ENCODE data around the gene LAX1.
"Not testable (repeated sequence)": the region's sequence is repeated elsewhere in the genome, so short reads cannot be mapped to it uniquely, and the experiment has no call there.

Gene LAX1

DNA sequence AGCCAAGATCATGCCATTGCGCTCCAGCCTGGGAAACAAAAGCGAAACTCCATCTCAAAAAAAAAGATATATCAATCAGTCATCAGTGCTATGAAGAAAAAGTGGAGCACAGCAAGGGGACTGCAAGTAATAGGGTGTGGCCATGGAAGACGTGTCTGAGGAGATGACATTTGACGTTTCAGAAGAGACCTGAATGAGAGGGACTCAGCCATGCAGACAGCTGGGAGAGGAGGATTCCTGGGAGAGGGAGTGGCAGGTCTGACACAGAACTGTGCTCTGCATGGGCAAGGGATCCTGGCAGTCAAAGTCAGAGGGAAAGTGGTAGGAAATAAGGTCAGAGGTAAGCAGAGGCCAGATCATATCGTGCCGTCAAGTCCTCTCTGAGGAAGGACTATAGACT is 3.3 kb downstream of the LAX1 start:
- no peak for DNase-seq (ENCODE audit: low spot score)

DNA sequence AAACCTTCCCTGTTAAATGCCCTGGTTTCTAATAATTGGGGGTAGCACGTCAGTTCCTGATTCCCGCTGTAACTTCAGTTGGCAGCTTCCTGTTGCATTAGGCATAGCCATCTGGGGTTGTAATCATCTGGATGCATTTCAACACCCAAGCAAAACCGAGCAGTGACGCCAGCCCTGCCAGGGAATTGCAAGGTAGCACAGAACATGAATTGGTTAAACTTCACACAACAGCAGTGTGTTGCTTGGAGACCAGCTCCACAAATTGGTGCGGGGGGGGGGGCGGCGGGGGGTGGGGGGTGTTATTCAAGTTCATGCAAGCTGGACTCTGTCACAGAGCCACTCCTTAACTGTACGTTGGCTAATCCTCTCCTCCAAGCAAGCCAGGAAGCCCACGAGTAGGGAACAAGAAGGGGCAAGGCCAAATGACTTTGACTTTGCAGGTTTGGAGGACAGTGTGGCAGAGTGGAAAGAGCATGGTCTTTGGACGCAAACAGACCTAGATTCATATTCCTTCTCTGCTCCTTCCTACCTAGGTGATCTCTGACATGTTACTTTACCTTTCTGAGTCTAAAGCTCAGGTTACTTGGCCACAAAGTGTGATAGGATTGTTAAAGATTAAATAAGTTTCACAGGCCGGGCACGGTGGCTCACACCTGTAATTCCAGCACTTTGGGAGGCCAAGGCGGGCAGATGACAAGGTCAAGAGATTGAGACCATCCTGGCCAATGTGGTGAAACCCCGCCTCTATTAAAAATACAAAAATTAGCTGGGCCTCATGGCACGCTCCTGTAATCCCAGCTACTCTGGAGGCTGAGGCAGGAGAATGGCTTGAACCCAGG is 4.7 kb downstream of the LAX1 start:
- no peak for DNase-seq (ENCODE audit: low spot score)

DNA sequence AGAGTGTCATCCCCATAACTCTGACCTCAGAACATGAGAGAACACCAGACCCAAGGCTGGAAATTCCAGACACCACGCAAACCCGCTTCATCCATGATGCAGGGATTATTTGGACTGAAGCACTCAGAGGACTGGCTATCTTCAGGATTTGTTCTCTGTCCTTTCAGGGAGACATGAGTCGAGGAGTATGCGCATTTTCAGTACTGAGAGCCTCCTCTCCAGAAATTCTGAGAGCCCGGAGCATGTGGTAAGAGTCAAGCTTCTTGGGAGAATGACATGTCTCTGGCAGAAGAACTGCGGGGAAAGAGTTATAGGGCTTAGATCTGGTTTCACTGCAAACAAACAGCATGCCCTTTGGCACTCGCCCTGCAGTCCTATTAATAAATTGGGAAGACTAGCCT is 6.9 kb downstream of the LAX1 start:
- DNase-seq (ENCODE audit: low spot score) = no peak

- DNase-seq (ENCODE audit: low spot score) = no peak
Measured at GRCh38 chr1:203772836-203773235, 7.9 kb downstream of the LAX1 start.

GRCh38 chr1:203776636-203777035 is 11.7 kb downstream of the LAX1 start:
- DNase-seq (ENCODE audit: low spot score) = peak; percentile 16

DNA sequence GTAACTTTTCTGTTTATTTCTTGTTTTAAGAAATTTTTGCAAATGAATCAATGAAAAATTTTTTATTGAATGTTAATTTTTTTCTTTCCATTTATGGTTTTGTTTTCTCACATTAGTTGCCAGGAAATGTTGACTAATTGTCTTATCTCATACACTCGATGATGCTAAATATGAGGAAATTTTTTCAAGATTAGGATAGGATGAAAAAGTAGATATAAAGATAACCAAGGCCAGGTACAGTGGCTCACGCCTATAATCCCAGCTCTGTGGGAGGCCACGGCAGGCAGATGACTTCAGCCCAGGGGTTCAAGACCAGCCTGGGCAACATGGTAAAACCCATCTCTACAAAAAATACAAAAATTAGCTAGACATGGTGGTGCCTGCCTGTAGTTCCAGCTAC is 12.6 kb downstream of the LAX1 start:
- DNase-seq (ENCODE audit: low spot score) = no peak

DNA sequence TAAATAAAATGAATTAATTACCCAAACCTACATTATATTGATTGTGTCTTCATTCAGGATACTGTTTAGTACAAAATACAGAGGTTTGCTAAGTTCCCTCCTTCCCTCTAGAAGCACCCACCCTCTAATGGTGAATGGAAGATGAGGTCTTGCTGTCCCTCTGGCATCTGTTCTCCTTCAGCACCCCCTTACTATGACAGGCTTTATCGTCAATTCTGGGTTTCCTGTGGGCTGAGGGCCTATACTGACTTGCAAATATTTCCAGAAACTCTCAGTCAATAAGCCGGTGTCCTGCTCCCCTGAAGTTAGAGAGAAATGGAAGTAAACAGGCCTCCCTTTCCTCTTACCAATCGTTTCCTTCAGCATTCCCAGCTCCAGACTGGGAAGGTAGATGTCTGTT is 13.2 kb downstream of the LAX1 start:
- no peak for DNase-seq (ENCODE audit: low spot score)

- DNase-seq (ENCODE audit: low spot score) = no peak
Measured at GRCh38 chr1:203778789-203779188, 13.8 kb downstream of the LAX1 start.

- DNase-seq (ENCODE audit: low spot score) = no peak
Measured at GRCh38 chr1:203781962-203782361, 17.0 kb downstream of the LAX1 start.

GRCh38 chr1:203789966-203790365 is 25.0 kb downstream of the LAX1 start:
- DNase-seq (ENCODE audit: low spot score) = no peak

GRCh38 chr1:203791498-203791897 is 26.5 kb downstream of the LAX1 start:
- DNase-seq (ENCODE audit: low spot score) = no peak

DNA sequence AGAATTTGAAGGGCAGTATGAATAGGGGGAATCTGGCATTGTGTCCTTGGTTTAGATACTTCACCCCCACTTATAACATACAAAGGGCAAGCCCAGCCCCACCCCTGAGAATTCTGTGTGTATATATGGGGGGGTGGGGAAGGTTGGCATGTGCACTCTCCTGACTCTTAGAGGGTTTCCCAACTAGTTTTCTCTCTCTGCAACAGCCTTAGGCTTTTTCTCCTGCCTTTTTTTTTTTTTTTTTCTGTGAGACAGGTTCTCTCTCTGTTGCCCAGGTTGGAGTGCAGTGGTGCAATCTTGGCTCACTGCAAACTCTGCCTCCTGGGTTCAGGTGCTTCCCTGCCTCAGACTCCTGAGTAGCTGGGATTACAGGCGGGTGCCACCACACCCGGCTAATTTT is 27.5 kb downstream of the LAX1 start:
- no peak for DNase-seq (ENCODE audit: low spot score)

- not testable (repeated sequence) for DNase-seq (ENCODE audit: low spot score)
Measured at GRCh38 chr1:203793561-203793960, 28.6 kb downstream of the LAX1 start.

GRCh38 chr1:203794764-203795440 is 29.9 kb downstream of the LAX1 start:
- no peak for DNase-seq (ENCODE audit: low spot score)

DNA sequence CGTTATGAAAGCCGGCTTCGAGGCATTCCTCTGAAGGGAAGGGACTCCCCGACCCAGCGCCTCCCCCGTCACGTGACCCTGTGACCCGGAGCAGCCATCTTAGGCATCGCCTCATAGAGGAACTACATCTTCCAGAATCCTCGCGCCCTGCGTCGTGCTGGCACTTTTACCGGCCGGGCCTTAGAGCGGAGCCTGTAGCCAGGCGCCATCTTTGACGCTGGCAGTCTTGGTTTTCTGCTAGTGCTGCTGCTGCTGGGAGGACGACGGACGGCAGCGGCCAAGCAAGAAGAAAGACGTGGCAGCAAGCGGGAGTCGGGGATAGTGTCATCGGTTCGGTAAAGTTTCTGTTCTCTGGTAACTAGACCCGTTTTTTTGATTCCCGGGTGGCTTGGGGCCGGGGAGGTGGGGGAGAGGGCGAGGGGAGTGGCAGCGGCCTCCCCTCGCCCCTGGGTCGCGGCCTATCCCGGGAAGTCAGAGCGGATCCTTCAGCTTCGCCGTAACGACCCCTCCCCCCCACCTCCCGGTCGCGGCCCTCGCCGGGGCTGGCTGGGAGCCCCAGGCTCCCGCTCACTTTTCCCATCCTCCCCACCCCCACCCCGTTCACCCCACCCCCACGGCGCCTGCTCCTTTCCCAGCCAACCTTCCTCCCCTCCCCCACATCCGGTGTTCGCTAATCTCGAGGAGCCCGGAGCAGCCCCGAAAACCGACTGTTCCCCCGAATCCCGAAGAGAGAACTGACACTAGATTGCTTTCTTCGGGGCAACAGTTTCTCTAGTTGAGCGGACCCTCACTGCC is 30.7 kb downstream of the LAX1 start, which contains the start of the genes ZBED6 and ZC3H11A:
Gene ZBED6, plus strand, starts transcription at position 183 of the 795 bp plus-strand sequence. CDS start 1,900 bp downstream, outside the sequence.
Gene ZC3H11A, plus strand, starts transcription at position 183 of the 795 bp plus-strand sequence. CDS start 21,448 bp downstream, outside the sequence.
- peak; percentile 98 for DNase-seq (ENCODE audit: low spot score)

DNA sequence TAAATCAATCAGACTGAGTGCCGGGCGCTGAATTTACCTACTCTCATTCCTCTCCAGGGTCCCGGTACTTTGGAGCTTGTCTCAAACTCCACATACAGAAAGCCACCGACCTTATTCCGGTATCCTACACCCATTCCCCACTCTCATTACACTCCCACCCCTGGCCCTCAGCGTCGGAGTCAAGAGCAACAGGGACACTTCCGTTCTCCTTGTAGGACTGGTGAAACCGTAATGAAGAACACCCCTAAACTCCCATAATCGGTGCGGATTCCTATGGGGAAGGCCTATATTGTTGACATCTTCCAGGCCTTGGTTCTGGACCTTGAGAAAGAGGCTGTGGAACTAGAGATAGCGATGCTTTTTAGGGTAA is 31.2 kb downstream of the LAX1 start:
- DNase-seq (ENCODE audit: low spot score) = peak; percentile 5

GRCh38 chr1:203797216-203797615 is 32.2 kb downstream of the LAX1 start:
- DNase-seq (ENCODE audit: low spot score) = no peak

DNA sequence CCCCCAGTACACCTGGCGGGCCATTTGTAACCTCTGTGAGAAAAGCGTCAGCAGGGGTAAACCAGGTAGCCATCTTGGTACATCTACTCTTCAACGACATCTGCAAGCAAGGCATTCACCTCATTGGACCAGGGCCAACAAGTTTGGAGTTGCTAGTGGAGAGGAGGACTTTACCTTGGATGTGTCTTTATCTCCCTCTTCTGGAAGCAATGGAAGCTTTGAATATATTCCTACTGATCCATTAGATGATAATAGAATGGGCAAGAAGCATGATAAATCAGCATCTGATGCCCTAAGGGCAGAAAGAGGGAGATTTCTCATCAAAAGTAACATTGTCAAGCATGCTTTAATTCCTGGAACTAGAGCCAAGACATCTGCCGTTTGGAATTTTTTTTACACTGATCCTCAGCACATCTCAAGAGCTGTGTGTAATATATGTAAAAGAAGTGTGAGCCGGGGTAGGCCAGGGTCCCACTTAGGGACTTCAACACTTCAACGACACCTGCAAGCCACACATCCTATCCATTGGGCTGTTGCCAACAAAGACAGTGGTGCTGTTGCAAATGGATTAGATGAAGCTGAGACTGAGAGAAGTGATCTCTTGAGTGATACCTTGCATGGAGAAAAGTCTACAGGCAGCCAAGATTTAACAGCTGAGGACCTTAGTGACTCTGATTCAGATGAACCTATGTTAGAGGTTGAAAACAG is 33.1 kb downstream of the LAX1 start:
- no peak for DNase-seq (ENCODE audit: low spot score)

- no peak for DNase-seq (ENCODE audit: low spot score)
Measured at GRCh38 chr1:203799157-203799556, 34.2 kb downstream of the LAX1 start.

GRCh38 chr1:203799971-203800370 is 35.0 kb downstream of the LAX1 start:
- DNase-seq (ENCODE audit: low spot score) = no peak

DNA sequence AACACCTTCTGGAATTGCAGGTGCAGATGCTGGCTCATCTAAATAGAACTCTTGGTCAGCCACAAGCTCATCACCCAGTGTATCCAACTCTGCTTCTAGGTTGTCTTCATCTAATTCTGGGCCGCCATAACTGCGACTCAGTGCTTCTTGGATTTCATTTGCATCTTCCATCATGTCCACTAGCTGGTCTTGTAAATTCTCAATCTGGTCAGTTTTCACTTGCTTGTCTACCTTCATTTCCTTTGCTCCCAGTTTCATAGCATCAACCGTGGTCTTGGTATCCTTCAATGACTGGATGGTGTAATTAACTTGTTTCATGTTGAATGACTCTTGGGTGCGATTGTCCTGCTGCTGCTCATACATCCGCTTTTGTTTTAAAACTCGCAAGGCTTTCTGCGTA is 40.7 kb downstream of the LAX1 start:
- DNase-seq (ENCODE audit: low spot score) = no peak

DNA sequence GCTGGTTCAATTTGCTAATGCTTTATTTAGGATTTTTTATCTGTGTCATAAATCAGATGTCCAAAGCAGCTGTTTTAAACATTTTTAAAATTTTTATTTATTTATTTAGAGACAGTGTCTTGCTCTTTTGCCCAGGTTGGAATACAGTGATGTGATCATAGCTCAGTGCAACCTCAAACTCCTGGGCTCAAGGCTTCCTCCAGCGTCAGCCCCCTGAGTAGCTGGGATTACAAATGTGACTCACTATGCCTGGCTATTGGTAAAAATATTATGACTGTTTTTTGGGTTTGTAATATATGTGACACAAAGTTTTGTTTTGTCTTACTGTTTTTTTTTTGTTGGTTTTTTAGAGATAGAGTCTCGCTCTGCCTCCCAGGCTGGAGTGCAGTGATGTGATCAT is 42.2 kb downstream of the LAX1 start:
- no peak for DNase-seq (ENCODE audit: low spot score)

All from CD4-positive, alpha-beta T cell treated with Interleukin-15 for 4 hours (primary cell).